Nephron (organoid): Measurements from ENCODE around the gene MRAP2.

ENCODE experiments used
- H3K27ac Mint-ChIP-seq, 3 experiments: 2 replicates each; pipeline ENCODE4 v1.8.0; 2020; ENCODE audit warnings: mixed read lengths in 3 of 3, mild to moderate bottlenecking in 2 of 3, moderate library complexity in 1 of 3
- H3K27me3 Mint-ChIP-seq: 2 replicates; pipeline ENCODE4 v1.8.0; 2021; ENCODE audit warnings: low read depth, mild to moderate bottlenecking, moderate library complexity, mixed read lengths
- H3K36me3 Mint-ChIP-seq: 2 replicates; pipeline ENCODE4 v1.8.0; 2020; ENCODE audit warnings: low read depth, mixed read lengths
- H3K4me1 Mint-ChIP-seq: 2 replicates; pipeline ENCODE4 v1.8.0; 2020; ENCODE audit warnings: mixed read lengths
- H3K4me3 Mint-ChIP-seq, 3 experiments: 2 replicates each; pipeline ENCODE4 v1.8.0; 2020; ENCODE audit warnings: mild to moderate bottlenecking in 3 of 3, mixed read lengths in 3 of 3, moderate library complexity in 2 of 3
- H3K9me3 Mint-ChIP-seq: 2 replicates; pipeline ENCODE4 v1.8.0; 2020; ENCODE audit warnings: mixed read lengths
- CTCF ChIP-seq, 3 experiments: fragments of 200-600 bp; sonication (generic); IDR thresholded peaks; one replicate each; pipeline ENCODE4 v1.5.0; 2021; ENCODE audit warnings: antibody characterized with exemption in 3 of 3; ENCODE audit not compliant: unreplicated experiment in 3 of 3

MRAP2 gene

GRCh38 chr6:84050408-84050807, 16.8 kb downstream of the MRAP2 start:
- H3K27ac Mint-ChIP-seq, result peak overlapping the region; percentile 42 to 86 (median 63)
- H3K27me3 Mint-ChIP-seq, result peaks cover 12% of the 10 kb centered on the region
- no peaks in the 10 kb centered on the region for H3K9me3 Mint-ChIP-seq
- peaks cover 58% of the 10 kb centered on the region for H3K4me1 Mint-ChIP-seq
- no peaks in the 10 kb centered on the region for H3K36me3 Mint-ChIP-seq
- H3K4me3 Mint-ChIP-seq, result peak overlapping the region in 2 of 3 experiments; percentile 25 to 59
- no peak for TF ChIP-seq CTCF (IDR thresholded peaks at IDR 0.05; ENCODE audit: unreplicated experiment in 3 of 3)

GRCh38 chr6:84052204-84052882, 18.8 kb downstream of the MRAP2 start:
- H3K4me3 Mint-ChIP-seq, result peak overlapping the region; percentile 40 to 59 (median 53)
- H3K27ac Mint-ChIP-seq, result peak overlapping the region; percentile 86 to 91 (median 90)
- peaks cover 12% of the 10 kb centered on the region for H3K27me3 Mint-ChIP-seq
- no peaks in the 10 kb centered on the region for H3K36me3 Mint-ChIP-seq
- peak; percentile 11 to 32 (median 24) for TF ChIP-seq CTCF (IDR thresholded peaks at IDR 0.05; ENCODE audit: unreplicated experiment in 3 of 3)
- no peaks in the 10 kb centered on the region for H3K9me3 Mint-ChIP-seq
- peaks cover 62% of the 10 kb centered on the region for H3K4me1 Mint-ChIP-seq

- peaks cover 62% of the 10 kb centered on the region for H3K4me1 Mint-ChIP-seq
- H3K27ac Mint-ChIP-seq, result peak overlapping the region; percentile 86 to 91 (median 90)
- H3K36me3 Mint-ChIP-seq, result no peaks in the 10 kb centered on the region
- peaks cover 12% of the 10 kb centered on the region for H3K27me3 Mint-ChIP-seq
- peak overlapping the region in 2 of 3 experiments; percentile 26 to 59 for H3K4me3 Mint-ChIP-seq
- peak in 1 of 3 experiments; percentile 6 for TF ChIP-seq CTCF (IDR thresholded peaks at IDR 0.05; ENCODE audit: unreplicated experiment in 3 of 3)
- H3K9me3 Mint-ChIP-seq, result no peaks in the 10 kb centered on the region
Measured at GRCh38 chr6:84052883-84053241, 19.3 kb downstream of the MRAP2 start.

- no peak overlapping the region for H3K27ac Mint-ChIP-seq
- H3K9me3 Mint-ChIP-seq, result no peaks in the 10 kb centered on the region
- H3K4me1 Mint-ChIP-seq, result peaks cover 49% of the 10 kb centered on the region
- peaks cover under 1% of the 10 kb centered on the region for H3K27me3 Mint-ChIP-seq
- no peaks in the 10 kb centered on the region for H3K36me3 Mint-ChIP-seq
- H3K4me3 Mint-ChIP-seq, result no peak overlapping the region
- TF ChIP-seq CTCF (IDR thresholded peaks at IDR 0.05; ENCODE audit: unreplicated experiment in 3 of 3), result no peak
Measured at GRCh38 chr6:84055647-84056046, 22.1 kb downstream of the MRAP2 start.

- H3K27me3 Mint-ChIP-seq, result no peaks in the 10 kb centered on the region
- no peaks in the 10 kb centered on the region for H3K9me3 Mint-ChIP-seq
- H3K4me3 Mint-ChIP-seq, result no peak overlapping the region
- no peaks in the 10 kb centered on the region for H3K36me3 Mint-ChIP-seq
- no peak overlapping the region for H3K27ac Mint-ChIP-seq
- peaks cover 45% of the 10 kb centered on the region for H3K4me1 Mint-ChIP-seq
- no peak for TF ChIP-seq CTCF (IDR thresholded peaks at IDR 0.05; ENCODE audit: unreplicated experiment in 3 of 3)
Measured at GRCh38 chr6:84057908-84058307, 24.3 kb downstream of the MRAP2 start.

GRCh38 chr6:84059082-84059481, 25.5 kb downstream of the MRAP2 start:
- peaks cover 40% of the 10 kb centered on the region for H3K4me1 Mint-ChIP-seq
- no peak overlapping the region for H3K4me3 Mint-ChIP-seq
- TF ChIP-seq CTCF (IDR thresholded peaks at IDR 0.05; ENCODE audit: unreplicated experiment in 3 of 3), result no peak
- H3K27me3 Mint-ChIP-seq, result no peaks in the 10 kb centered on the region
- no peaks in the 10 kb centered on the region for H3K36me3 Mint-ChIP-seq
- H3K9me3 Mint-ChIP-seq, result no peaks in the 10 kb centered on the region
- H3K27ac Mint-ChIP-seq, result peak overlapping the region in 1 of 3 experiments; percentile 10
